Measurements from ENCODE around the gene SLC2A4RG. TPM values are rescaled to one million over a fixed set of nuclear protein-coding genes. Genes with fewer than 3 reads are reported as not detected.

SLC2A4RG gene
- total RNA-seq, 1 donor from 2014 or later: 10.4 TPM

GRCh38 chr20:63785691-63786131, 46.1 kb downstream of the SLC2A4RG start:
- H3K27ac ChIP-seq (ENCODE audit: low read depth, low read length): no peak overlapping the region
- no peaks in the 10 kb centered on the region for H3K9me3 ChIP-seq (ENCODE audit: control insufficient read depth in 3 of 3, low read length in 3 of 3)
- H3K36me3 ChIP-seq (ENCODE audit: control insufficient read depth in 3 of 3, insufficient read depth in 3 of 3, low read length in 3 of 3): peaks cover 0 to 16% (median 12%) of the 10 kb centered on the region in 3 donors
- no peaks in the 10 kb centered on the region for H3K27me3 ChIP-seq (ENCODE audit: control insufficient read depth in 3 of 3, insufficient read depth in 3 of 3, low read length in 3 of 3)
- H3K4me3 ChIP-seq (ENCODE audit: low read length in 3 of 3): no peak overlapping the region
- H3K9ac ChIP-seq (ENCODE audit: low read depth in 1 of 3, low read length in 3 of 3): no peak overlapping the region
- H3K4me1 ChIP-seq (ENCODE audit: control insufficient read depth in 3 of 3, insufficient read depth in 3 of 3, low read length in 3 of 3): peaks cover 0 to 13% (median 4%) of the 10 kb centered on the region in 3 donors

GRCh38 chr20:63787302-63787701, 47.7 kb downstream of the SLC2A4RG start:
- peaks cover 0 to 16% (median 12%) of the 10 kb centered on the region in 3 donors for H3K36me3 ChIP-seq (ENCODE audit: control insufficient read depth in 3 of 3, insufficient read depth in 3 of 3, low read length in 3 of 3)
- H3K9ac ChIP-seq (ENCODE audit: low read depth in 1 of 3, low read length in 3 of 3): no peak overlapping the region
- H3K4me3 ChIP-seq (ENCODE audit: low read length in 3 of 3): no peak overlapping the region
- no peaks in the 10 kb centered on the region for H3K27me3 ChIP-seq (ENCODE audit: control insufficient read depth in 3 of 3, insufficient read depth in 3 of 3, low read length in 3 of 3)
- peaks cover 0 to 13% (median 4%) of the 10 kb centered on the region in 3 donors for H3K4me1 ChIP-seq (ENCODE audit: control insufficient read depth in 3 of 3, insufficient read depth in 3 of 3, low read length in 3 of 3)
- H3K9me3 ChIP-seq (ENCODE audit: control insufficient read depth in 3 of 3, low read length in 3 of 3): no peaks in the 10 kb centered on the region
- no peak overlapping the region for H3K27ac ChIP-seq (ENCODE audit: low read depth, low read length)

DNA sequence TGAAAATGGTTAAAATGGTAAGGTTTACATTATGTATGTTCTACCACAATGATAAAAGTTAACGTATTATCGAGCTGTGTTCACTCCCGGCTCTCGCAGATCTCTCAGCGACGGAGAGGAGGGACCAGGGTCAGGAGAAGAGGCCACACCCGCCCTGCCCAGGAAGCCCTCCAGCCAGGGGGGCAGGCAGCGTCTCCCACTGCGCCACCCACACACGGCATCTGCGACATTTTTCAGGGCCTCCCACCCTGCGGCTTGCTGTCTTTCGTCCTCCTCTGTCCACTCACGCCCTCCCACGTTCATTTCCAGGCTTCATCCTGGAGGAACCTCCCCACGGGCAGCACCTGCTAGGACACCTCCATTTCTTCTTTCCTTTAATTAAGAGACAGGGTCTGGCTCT, 48.2 kb downstream of the SLC2A4RG start:
- H3K9ac ChIP-seq (ENCODE audit: low read depth in 1 of 3, low read length in 3 of 3): no peak overlapping the region
- H3K4me3 ChIP-seq (ENCODE audit: low read length in 3 of 3): no peak overlapping the region
- H3K27me3 ChIP-seq (ENCODE audit: control insufficient read depth in 3 of 3, insufficient read depth in 3 of 3, low read length in 3 of 3): no peaks in the 10 kb centered on the region
- no peaks in the 10 kb centered on the region for H3K9me3 ChIP-seq (ENCODE audit: control insufficient read depth in 3 of 3, low read length in 3 of 3)
- H3K36me3 ChIP-seq (ENCODE audit: control insufficient read depth in 3 of 3, insufficient read depth in 3 of 3, low read length in 3 of 3): peaks cover 0 to 16% (median 12%) of the 10 kb centered on the region in 3 donors
- no peak overlapping the region for H3K27ac ChIP-seq (ENCODE audit: low read depth, low read length)
- peaks cover 0 to 13% (median 4%) of the 10 kb centered on the region in 3 donors for H3K4me1 ChIP-seq (ENCODE audit: control insufficient read depth in 3 of 3, insufficient read depth in 3 of 3, low read length in 3 of 3)

DNA sequence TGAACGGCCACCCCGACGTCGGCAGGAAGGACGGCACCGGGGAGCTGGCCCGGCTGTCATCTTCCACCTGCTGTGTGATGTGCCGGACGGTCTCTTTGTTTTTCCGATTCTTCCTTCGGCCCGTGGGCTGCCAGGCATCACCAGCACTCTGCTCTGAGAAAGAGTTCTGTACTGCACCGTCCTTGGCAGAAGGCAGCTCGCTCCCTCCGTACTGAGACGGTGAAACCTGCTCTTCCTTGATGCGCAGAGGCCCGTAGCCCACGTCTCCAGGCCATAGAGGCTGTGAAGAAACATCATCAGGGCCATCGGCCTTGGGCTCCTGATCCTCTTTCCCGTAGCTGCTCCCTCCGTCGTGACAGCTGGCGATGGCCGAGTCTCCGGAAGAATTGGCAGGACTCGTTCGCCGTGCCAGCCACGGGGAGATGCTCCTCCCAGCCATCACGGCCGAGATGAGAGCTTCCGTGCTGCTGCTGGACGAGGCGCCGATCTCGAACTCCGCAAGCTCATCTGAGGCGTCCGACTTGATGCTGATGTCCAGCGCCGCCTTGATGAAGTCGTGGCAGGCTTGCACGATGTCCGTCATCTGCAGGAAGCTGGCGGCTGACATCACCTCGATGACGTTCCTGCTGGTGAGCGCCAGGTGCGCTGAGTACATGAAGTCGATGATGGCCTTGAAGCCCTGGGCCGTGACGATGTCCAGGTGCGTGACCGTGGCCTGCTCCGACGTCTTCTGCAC, 50.4 kb downstream of the SLC2A4RG start:
- Histone ChIP-seq H3K36me3 (ENCODE audit: control insufficient read depth in 3 of 3, insufficient read depth in 3 of 3, low read length in 3 of 3) (peaks cover 0 to 16% (median 12%) of the 10 kb centered on the region in 3 donors), H3K4me1 (ENCODE audit: control insufficient read depth in 3 of 3, insufficient read depth in 3 of 3, low read length in 3 of 3) (peaks cover 0 to 13% (median 4%) of the 10 kb centered on the region in 3 donors), H3K9me3 (ENCODE audit: control insufficient read depth in 3 of 3, low read length in 3 of 3) (no peaks in the 10 kb centered on the region), H3K27ac (ENCODE audit: low read depth, low read length) (no peak overlapping the region), H3K4me3 (ENCODE audit: low read length in 3 of 3) (no peak overlapping the region), H3K27me3 (ENCODE audit: control insufficient read depth in 3 of 3, insufficient read depth in 3 of 3, low read length in 3 of 3) (no peaks in the 10 kb centered on the region), H3K9ac (ENCODE audit: low read depth in 1 of 3, low read length in 3 of 3) (no peak overlapping the region)

- no peak overlapping the region for H3K9ac ChIP-seq (ENCODE audit: low read depth in 1 of 3, low read length in 3 of 3)
- no peak overlapping the region for H3K4me3 ChIP-seq (ENCODE audit: low read length in 3 of 3)
- H3K27ac ChIP-seq (ENCODE audit: low read depth, low read length): no peak overlapping the region
- peaks cover 0 to 16% (median 12%) of the 10 kb centered on the region in 3 donors for H3K36me3 ChIP-seq (ENCODE audit: control insufficient read depth in 3 of 3, insufficient read depth in 3 of 3, low read length in 3 of 3)
- H3K27me3 ChIP-seq (ENCODE audit: control insufficient read depth in 3 of 3, insufficient read depth in 3 of 3, low read length in 3 of 3): no peaks in the 10 kb centered on the region
- no peaks in the 10 kb centered on the region for H3K9me3 ChIP-seq (ENCODE audit: control insufficient read depth in 3 of 3, low read length in 3 of 3)
- H3K4me1 ChIP-seq (ENCODE audit: control insufficient read depth in 3 of 3, insufficient read depth in 3 of 3, low read length in 3 of 3): peaks cover 0 to 13% (median 4%) of the 10 kb centered on the region in 3 donors
Observed at GRCh38 chr20:63790572-63791168, 51.1 kb downstream of the SLC2A4RG start.

DNA sequence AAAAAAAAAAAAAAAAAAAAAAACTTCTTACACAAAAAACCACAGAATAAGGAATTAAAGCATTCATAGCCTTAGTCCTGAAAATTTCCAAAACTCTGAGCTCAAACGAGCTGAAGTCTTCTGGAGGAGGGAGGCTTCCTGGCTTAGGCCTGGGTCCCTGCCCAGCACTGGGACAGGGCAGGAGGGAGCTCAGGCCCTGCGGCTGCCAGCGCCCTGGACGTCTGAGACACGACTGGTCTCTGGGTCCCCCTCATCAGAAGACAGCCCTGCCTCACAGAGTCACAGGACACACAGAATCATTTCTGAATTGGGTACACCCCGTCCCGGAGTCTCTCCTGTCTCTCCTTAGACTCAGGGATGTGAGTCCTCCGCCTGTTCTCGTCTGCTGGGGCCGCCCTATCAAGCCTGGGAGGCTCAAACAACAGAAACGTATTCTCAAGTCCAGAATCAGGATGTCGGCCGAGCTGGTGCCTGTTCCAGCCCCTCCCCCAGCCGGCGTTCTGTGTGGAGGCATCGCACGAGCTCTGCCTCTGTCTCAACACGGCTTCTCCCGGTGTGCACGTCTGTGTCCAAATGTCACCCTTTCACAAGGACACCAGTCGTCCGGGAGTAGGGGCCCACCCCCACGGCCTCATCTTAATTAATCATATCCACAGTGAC, 52.1 kb downstream of the SLC2A4RG start:
- no peak overlapping the region for H3K27ac ChIP-seq (ENCODE audit: low read depth, low read length)
- H3K4me3 ChIP-seq (ENCODE audit: low read length in 3 of 3): no peak overlapping the region
- peaks cover 0 to 15% (median 4%) of the 10 kb centered on the region in 3 donors for H3K4me1 ChIP-seq (ENCODE audit: control insufficient read depth in 3 of 3, insufficient read depth in 3 of 3, low read length in 3 of 3)
- peaks cover 0 to 16% (median 12%) of the 10 kb centered on the region in 3 donors for H3K36me3 ChIP-seq (ENCODE audit: control insufficient read depth in 3 of 3, insufficient read depth in 3 of 3, low read length in 3 of 3)
- no peaks in the 10 kb centered on the region for H3K9me3 ChIP-seq (ENCODE audit: control insufficient read depth in 3 of 3, low read length in 3 of 3)
- H3K9ac ChIP-seq (ENCODE audit: low read depth in 1 of 3, low read length in 3 of 3): no peak overlapping the region
- no peaks in the 10 kb centered on the region for H3K27me3 ChIP-seq (ENCODE audit: control insufficient read depth in 3 of 3, insufficient read depth in 3 of 3, low read length in 3 of 3)

- Histone ChIP-seq H3K36me3 (ENCODE audit: control insufficient read depth in 3 of 3, insufficient read depth in 3 of 3, low read length in 3 of 3) (peaks cover 0 to 15% (median 12%) of the 10 kb centered on the region in 3 donors), H3K27ac (ENCODE audit: low read depth, low read length) (peak overlapping the region; percentile 25), H3K4me3 (ENCODE audit: low read length in 3 of 3) (no peak overlapping the region), H3K4me1 (ENCODE audit: control insufficient read depth in 3 of 3, insufficient read depth in 3 of 3, low read length in 3 of 3) (peaks cover 0 to 7% (median 0%) of the 10 kb centered on the region in 3 donors), H3K27me3 (ENCODE audit: control insufficient read depth in 3 of 3, insufficient read depth in 3 of 3, low read length in 3 of 3) (no peaks in the 10 kb centered on the region), H3K9me3 (ENCODE audit: control insufficient read depth in 3 of 3, low read length in 3 of 3) (no peaks in the 10 kb centered on the region), H3K9ac (ENCODE audit: low read depth in 1 of 3, low read length in 3 of 3) (no peak overlapping the region)
Observed at GRCh38 chr20:63792866-63793265, 53.3 kb downstream of the SLC2A4RG start.

Small RNA genes within 50 kb of the gene (small RNA-seq; reads per million reads assigned to genes)
- gene LIME1 (not detected), gene TNFRSF6B (not detected)

Other genes starting within 250 kb of the SLC2A4RG start
- gene EEF1A2, start 240.7 kb upstream of the SLC2A4RG start, total RNA-seq: 255 TPM
- gene PPDPF, start 219.0 kb upstream of the SLC2A4RG start, total RNA-seq: 24.0 TPM
- gene PTK6, start 202.4 kb upstream of the SLC2A4RG start, total RNA-seq: not detected
- gene SRMS, start 192.0 kb upstream of the SLC2A4RG start, total RNA-seq: not detected
- 0.52 TPM for gene FNDC11, start 185.6 kb upstream of the SLC2A4RG start, total RNA-seq
- gene HELZ2, start 165.5 kb upstream of the SLC2A4RG start, total RNA-seq: 12.5 TPM
- gene GMEB2, start 112.7 kb upstream of the SLC2A4RG start, total RNA-seq: 5.7 TPM
- 10.4 TPM for gene STMN3, start 86.4 kb upstream of the SLC2A4RG start, total RNA-seq
- 4.7 TPM for gene RTEL1, start 81.5 kb upstream of the SLC2A4RG start, total RNA-seq
- not detected for gene TNFRSF6B, start 43.1 kb upstream of the SLC2A4RG start, total RNA-seq
- gene ARFRP1, start 31.8 kb upstream of the SLC2A4RG start, total RNA-seq: 13.0 TPM
- gene ZGPAT, start 31.7 kb upstream of the SLC2A4RG start, total RNA-seq: 6.8 TPM
- gene LIME1, start 3.1 kb upstream of the SLC2A4RG start, total RNA-seq: 0.52 TPM
- 52.2 TPM for gene ZBTB46, start 91.5 kb downstream of the SLC2A4RG start, total RNA-seq
- gene ABHD16B, start 121.7 kb downstream of the SLC2A4RG start, total RNA-seq: not detected
- 29.2 TPM for gene TPD52L2, start 125.5 kb downstream of the SLC2A4RG start, total RNA-seq
- 30.3 TPM for gene DNAJC5, start 155.3 kb downstream of the SLC2A4RG start, total RNA-seq
- gene UCKL1, start 216.6 kb downstream of the SLC2A4RG start, total RNA-seq: 15.7 TPM
- gene ZNF512B, start 230.2 kb downstream of the SLC2A4RG start, total RNA-seq: 8.9 TPM
- gene SAMD10, start 239.9 kb downstream of the SLC2A4RG start, total RNA-seq: 1.0 TPM
- gene PRPF6, start 241.4 kb downstream of the SLC2A4RG start, total RNA-seq: 55.8 TPM

All from skeletal muscle tissue (tissue), 5 donors.